Thyroid gland (tissue), 4 donors: Measurements from ENCODE around the gene AGPAT4.

Experiments used
- CTCF ChIP-seq, 6 experiments: fragments of 200-600 bp in 3 of 6; fragments of 450-650 bp in 3 of 6; sonication (generic) in 3 of 6; IDR thresholded peaks; one replicate each; pipeline ENCODE4 v1.5.1; 2016 to 2019; ENCODE audit warnings: antibody characterized with exemption in 6 of 6, mild to moderate bottlenecking in 2 of 6, inconsistent platforms in 1 of 6, moderate library complexity in 1 of 6
- POLR2A ChIP-seq, 2 donors: fragments of 450-650 bp; IDR thresholded peaks; one replicate each; pipeline ENCODE4 v1.6.1; 2017; ENCODE audit warnings: antibody characterized with exemption in 2 of 2, mild to moderate bottlenecking in 2 of 2, moderate library complexity in 1 of 2

GRCh38 chr6:161135695-161136591 lies 137.9 kb downstream of the AGPAT4 start:
- TF ChIP-seq CTCF (IDR thresholded peaks at IDR 0.05) (peak in 1 of 6 experiments; percentile 14), POLR2A (IDR thresholded peaks at IDR 0.05) (no peak)
